Esophagus squamous epithelium (tissue), 5 donors: Measurements from ENCODE around the gene ITPKB. TPM values are rescaled to one million over a fixed set of nuclear protein-coding genes. Genes with fewer than 3 reads are reported as not detected.

ENCODE experiments used
- DNase-seq: peaks from one replicate; lab custom pipeline; 2025; lab: John Stamatoyannopoulos, UW
- H3K27ac ChIP-seq, 4 donors: fragments of 200-600 bp; sonication (generic); one replicate each; pipeline ENCODE4 v1.5.1; 2016 to 2019; ENCODE audit warnings: mild to moderate bottlenecking in 1 of 4
- H3K27me3 ChIP-seq, 4 donors: fragments of 200-600 bp; sonication (generic); 1 replicate in 3 of 4; 2 replicates in 1 of 4; pipeline versions ENCODE4 v1.5.1 to v1.6.0; 2017 to 2021; ENCODE audit warnings: antibody characterized with exemption in 1 of 4
- H3K36me3 ChIP-seq, 3 donors: fragments of 200-600 bp; sonication (generic); one replicate each; pipeline ENCODE4 v1.5.1; 2016 to 2019
- H3K4me1 ChIP-seq, 3 donors: fragments of 200-600 bp; sonication (generic); one replicate each; pipeline ENCODE4 v1.5.1; 2017 to 2019
- H3K4me3 ChIP-seq, 4 donors: fragments of 200-600 bp; sonication (generic); 1 replicate in 3 of 4; 2 replicates in 1 of 4; pipeline ENCODE4 v1.5.1; 2016 to 2019; ENCODE audit warnings: mild to moderate bottlenecking in 2 of 4, moderate library complexity in 1 of 4
- H3K9me3 ChIP-seq, 3 donors: fragments of 200-600 bp; sonication (generic); one replicate each; pipeline ENCODE4 v1.5.1; 2016 to 2019
- CTCF ChIP-seq, 6 experiments: fragments of 450-650 bp in 4 of 6; fragments of 200-600 bp in 2 of 6; sonication (generic) in 2 of 6; IDR thresholded peaks; one replicate each; pipeline ENCODE4 v1.5.1; 2016 to 2019; ENCODE audit warnings: antibody characterized with exemption in 6 of 6, mild to moderate bottlenecking in 4 of 6, moderate library complexity in 4 of 6
- POLR2A ChIP-seq, 4 donors: fragments of 450-650 bp; IDR thresholded peaks; one replicate each; pipeline ENCODE4 v1.6.1; 2017; ENCODE audit warnings: antibody characterized with exemption in 4 of 4, mild to moderate bottlenecking in 4 of 4, moderate library complexity in 3 of 4
- WGBS, 2 donors: methylation state at CpG; one replicate each; pipeline ENCODE4 v1.1.5; 2018; 5-methylcytosine and 5-hydroxymethylcytosine counted together
- intact Hi-C: fragments of 100-400 bp; cut with DNase I; formaldehyde crosslinking; loops from one replicate; pipeline ENCODE4 v1.15.0; 2022
- total RNA-seq, 4 donors: library from RNA; depleted of rRNA; stranded (reverse); fragments of >200 nt; gene quantifications; one replicate each; pipeline ENCODE4 v1.1.0, GENCODE V29; 2016
- donor health status: DM: yes; HTN: yes; CAD: no.

Gene ITPKB
- total RNA-seq, 4 donors from 2014 or later = 10.7 to 22.3 (median 15.9) TPM

- Histone ChIP-seq H3K27ac (no peak overlapping the region), H3K4me3 (no peak overlapping the region), H3K9me3 (no peaks in the 10 kb centered on the region), H3K36me3 (no peaks in the 10 kb centered on the region), H3K27me3 (no peaks in the 10 kb centered on the region), H3K4me1 (peaks cover 11 to 18% (median 16%) of the 10 kb centered on the region in 3 donors)
- no peak for TF ChIP-seq CTCF (IDR thresholded peaks at IDR 0.05)
- intact Hi-C loops = no loop called here
- 60 to 90% methylated on average over 2 of the region's 2 CpGs for WGBS, 2 donors
- no peak for DNase-seq
These were observed 140.6 kb downstream of the ITPKB start for GRCh38 chr1:226598455-226598849.

DNA sequence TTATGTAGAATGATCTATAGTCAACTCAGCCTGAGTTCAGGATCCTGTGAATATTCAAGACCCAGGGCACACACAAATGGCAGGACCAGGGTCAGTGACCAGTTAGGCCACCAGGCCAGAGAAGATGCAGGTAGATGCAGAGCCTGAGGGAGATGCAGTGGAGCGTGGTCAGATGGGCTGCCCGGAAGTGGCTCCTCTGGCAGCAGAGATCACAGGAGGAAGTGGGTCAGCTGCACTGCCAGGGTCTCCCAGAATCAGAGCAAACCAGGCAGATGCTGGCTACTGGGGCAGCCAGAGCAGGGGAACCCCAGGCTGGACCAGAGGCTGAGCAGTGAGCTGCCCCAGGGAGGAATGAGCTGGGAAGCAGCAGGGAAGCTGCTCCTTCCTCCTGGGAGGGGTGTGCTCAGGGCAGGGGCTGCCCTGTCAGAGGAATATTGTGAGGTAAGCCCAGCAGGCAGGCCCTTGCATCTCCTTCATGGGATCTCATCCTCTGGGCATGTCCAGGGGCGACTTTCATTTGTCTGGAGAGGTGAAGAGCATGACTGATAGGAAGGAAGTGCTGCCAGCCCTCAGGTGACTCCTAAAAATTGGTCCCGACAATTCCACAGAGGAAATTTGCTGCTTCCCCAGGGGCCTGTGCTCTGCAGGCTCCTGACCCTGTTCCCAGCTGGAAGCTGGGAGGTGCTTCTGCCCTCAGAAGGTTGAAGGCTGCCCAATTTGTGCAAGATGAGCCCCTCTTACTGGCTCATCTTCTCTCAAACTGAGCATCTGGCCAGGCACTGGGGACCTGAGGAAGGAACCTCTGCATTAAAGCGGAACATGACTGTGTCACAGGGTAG, 141.2 kb downstream of the ITPKB start:
- Histone ChIP-seq H3K4me3 (no peak overlapping the region), H3K27me3 (no peaks in the 10 kb centered on the region), H3K27ac (no peak overlapping the region), H3K9me3 (no peaks in the 10 kb centered on the region), H3K4me1 (peaks cover 7 to 11% (median 9%) of the 10 kb centered on the region in 3 donors), H3K36me3 (no peaks in the 10 kb centered on the region)
- no peak for DNase-seq
- intact Hi-C loops = no loop called here
- 67 to 80% methylated on average over 2 to 3 of the region's 5 CpGs for WGBS, 2 donors
- no peak for TF ChIP-seq POLR2A (IDR thresholded peaks at IDR 0.05)
- no peak for TF ChIP-seq CTCF (IDR thresholded peaks at IDR 0.05)

GRCh38 chr1:226596531-226597165, 142.4 kb downstream of the ITPKB start:
- H3K9me3 ChIP-seq = no peaks in the 10 kb centered on the region
- no peaks in the 10 kb centered on the region for H3K27me3 ChIP-seq
- TF ChIP-seq POLR2A (IDR thresholded peaks at IDR 0.05) (no peak), CTCF (IDR thresholded peaks at IDR 0.05) (no peak)
- no peak for DNase-seq
- no peak overlapping the region for H3K27ac ChIP-seq
- no peaks in the 10 kb centered on the region for H3K4me1 ChIP-seq
- whole genome bisulfite sequencing, 2 donors = 85 to 95% methylated on average over 6 to 7 of the region's 16 CpGs
- H3K36me3 ChIP-seq = no peaks in the 10 kb centered on the region
- intact Hi-C loops = no loop called here
- H3K4me3 ChIP-seq = no peak overlapping the region

DNA sequence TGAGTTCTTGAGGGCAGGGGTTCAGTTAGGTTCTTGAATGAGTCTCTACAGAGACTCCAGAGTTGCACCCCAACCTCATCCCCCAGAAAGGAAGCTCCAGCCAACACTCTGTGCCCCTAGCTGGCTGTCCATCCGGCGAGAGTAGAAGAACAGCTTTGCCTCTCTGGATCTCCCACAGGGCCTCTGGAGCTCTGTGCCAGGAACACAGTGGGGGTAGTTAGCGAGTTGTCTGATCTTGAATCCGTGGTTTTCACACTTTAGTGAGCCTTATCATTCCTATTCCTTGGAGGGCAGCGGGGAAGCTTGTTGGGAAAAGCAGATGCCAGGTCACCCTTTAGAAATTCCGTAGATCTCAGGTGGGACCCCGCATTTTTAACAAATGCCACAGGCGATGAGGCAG, 145.5 kb downstream of the ITPKB start:
- Histone ChIP-seq H3K36me3 (no peaks in the 10 kb centered on the region), H3K4me1 (peaks cover 0 to 8% (median 4%) of the 10 kb centered on the region in 3 donors), H3K27ac (no peak overlapping the region), H3K27me3 (no peaks in the 10 kb centered on the region), H3K9me3 (no peaks in the 10 kb centered on the region), H3K4me3 (no peak overlapping the region)
- no peak for DNase-seq
- 61 to 70% methylated on average over 4 to 6 of the region's 8 CpGs for WGBS, 2 donors
- TF ChIP-seq CTCF (IDR thresholded peaks at IDR 0.05) = no peak
- no peak for TF ChIP-seq POLR2A (IDR thresholded peaks at IDR 0.05)
- intact Hi-C loops = no loop called here

DNA sequence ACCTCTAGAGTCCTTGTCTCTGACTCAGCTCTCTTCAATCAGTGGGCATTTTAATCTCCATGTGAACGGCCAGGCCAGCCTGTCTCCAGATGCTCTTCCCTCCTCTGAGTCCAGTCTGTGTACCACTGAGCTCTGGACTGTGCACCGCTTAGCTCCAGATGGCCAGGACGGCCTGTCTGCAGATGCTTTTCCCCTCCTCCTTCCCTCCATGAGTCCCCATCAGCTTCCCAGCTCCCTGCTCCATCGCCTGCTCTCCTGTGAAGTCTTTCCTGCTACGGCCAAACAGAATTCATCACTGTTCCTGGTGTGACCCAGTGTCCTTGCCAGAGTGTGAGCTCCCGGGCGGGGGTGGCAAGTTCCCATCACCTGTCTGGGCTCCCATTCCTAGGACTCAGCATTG, 148.5 kb downstream of the ITPKB start:
- Histone ChIP-seq H3K27ac (no peak overlapping the region), H3K4me3 (no peak overlapping the region), H3K4me1 (peaks cover 0 to 13% (median 4%) of the 10 kb centered on the region in 3 donors), H3K36me3 (no peaks in the 10 kb centered on the region), H3K27me3 (no peaks in the 10 kb centered on the region), H3K9me3 (no peaks in the 10 kb centered on the region)
- WGBS, 2 donors = 91 to 93% methylated on average over 7 of the region's 7 CpGs
- no peak for TF ChIP-seq CTCF (IDR thresholded peaks at IDR 0.05)
- TF ChIP-seq POLR2A (IDR thresholded peaks at IDR 0.05) = no peak
- DNase-seq = no peak
- intact Hi-C loops = no loop called here
